Right ventricle myocardium inferior (tissue), 1 donor: ENCODE data around the gene UQCRH. TPM values are rescaled to one million over a fixed set of nuclear protein-coding genes. Genes with fewer than 3 reads are reported as not detected.
"Not testable (repeated sequence)": the region's sequence is repeated elsewhere in the genome, so short reads cannot be mapped to it uniquely, and the experiment has no call there.

Source experiments
- ATAC-seq: fragments of 200-7000 bp; cut with Tn5 transposase; one replicate; pipeline ENCODE4 v1.9.1; 2020; ENCODE audit warnings: mild to moderate bottlenecking, moderate library complexity
- DNase-seq: peaks from one replicate; pipeline ENCODE4 v3.0.0; 2021; ENCODE audit errors: missing footprints
- intact Hi-C: fragments of 100-400 bp; cut with DNase I; formaldehyde crosslinking; loops from one replicate; pipeline ENCODE4 v1.11.0; 2022
- total RNA-seq: library from RNA; stranded (reverse); fragmentation: NEBNext Ultra II Directional; extraction: Animal tissue kit (Norgen Biotek cat#: 25700); gene quantifications from one replicate; pipeline ENCODE4 v1.2.1, GENCODE V29; 2021
- donor health status: DM: no; HTN: yes; CAD: no; lungs with severe emphysema.

The UQCRH gene
- total RNA-seq, 1 donor from 2014 or later = 1,208 TPM

- ATAC-seq = not testable (repeated sequence)
These were observed 22.0 kb downstream of the UQCRH start for GRCh38 chr1:46325285-46326076.

DNA sequence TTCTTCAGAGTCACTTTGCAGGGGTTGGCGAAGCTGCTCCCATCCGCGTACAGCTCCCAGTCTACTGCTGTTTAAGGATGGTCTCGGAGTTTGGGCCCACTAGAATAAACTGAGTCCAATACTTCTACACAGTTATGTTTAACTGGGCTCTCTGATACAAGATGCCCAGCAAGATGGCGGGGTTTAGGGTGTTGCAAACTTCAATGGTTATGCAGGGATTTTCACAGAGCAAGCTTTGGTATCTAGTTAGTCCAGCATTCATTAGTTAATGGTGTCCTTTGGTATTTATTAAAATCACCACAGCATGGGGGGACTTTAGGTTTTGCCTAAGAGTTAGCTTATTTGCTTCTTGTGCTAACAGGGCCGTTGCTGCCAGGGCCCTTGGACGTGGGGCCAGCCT lies 24.7 kb downstream of the UQCRH start:
- ATAC-seq, intact Hi-C loops, DNase-seq: not testable (repeated sequence)

More at GRCh38 chr1:46325285-46326076, 22.0 kb downstream of the UQCRH start:
- DNase-seq, intact Hi-C loops: not testable (repeated sequence)

GRCh38 chr1:46329807-46330206 lies 26.3 kb downstream of the UQCRH start:
- DNase-seq, intact Hi-C loops, ATAC-seq: not testable (repeated sequence)

- ATAC-seq, DNase-seq, intact Hi-C loops: not testable (repeated sequence)
These were observed 26.9 kb downstream of the UQCRH start for GRCh38 chr1:46330381-46330780.

- ATAC-seq, DNase-seq, intact Hi-C loops: not testable (repeated sequence)
These were observed 28.5 kb downstream of the UQCRH start for GRCh38 chr1:46331786-46332540.

- ATAC-seq = no peak
- DNase-seq = no peak
- intact Hi-C loops = no loop called here
These were observed 30.0 kb downstream of the UQCRH start for GRCh38 chr1:46333300-46334029.

DNA sequence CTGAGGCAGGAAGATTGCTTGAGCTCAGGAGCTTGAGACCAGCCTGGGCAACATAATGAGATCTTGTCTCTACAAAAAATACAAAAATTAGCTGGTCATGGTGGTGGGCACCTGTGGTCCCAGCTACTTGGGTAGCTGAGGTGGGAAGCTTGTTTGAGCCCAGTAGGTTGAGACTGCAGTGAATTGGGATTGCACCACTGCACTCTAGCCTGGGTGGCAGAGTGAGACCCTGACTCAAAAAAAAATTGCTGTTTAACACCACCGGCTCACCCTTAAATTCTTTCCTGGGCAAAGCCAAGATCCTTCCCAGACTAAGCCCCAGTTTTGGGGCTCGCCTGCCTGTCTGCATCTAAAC lies 30.5 kb downstream of the UQCRH start:
- ATAC-seq (no peak), DNase-seq (no peak)
- intact Hi-C loops = no loop called here

GRCh38 chr1:46335081-46335480 lies 31.6 kb downstream of the UQCRH start:
- ATAC-seq (no peak), DNase-seq (no peak)
- intact Hi-C loops = no loop called here

DNA sequence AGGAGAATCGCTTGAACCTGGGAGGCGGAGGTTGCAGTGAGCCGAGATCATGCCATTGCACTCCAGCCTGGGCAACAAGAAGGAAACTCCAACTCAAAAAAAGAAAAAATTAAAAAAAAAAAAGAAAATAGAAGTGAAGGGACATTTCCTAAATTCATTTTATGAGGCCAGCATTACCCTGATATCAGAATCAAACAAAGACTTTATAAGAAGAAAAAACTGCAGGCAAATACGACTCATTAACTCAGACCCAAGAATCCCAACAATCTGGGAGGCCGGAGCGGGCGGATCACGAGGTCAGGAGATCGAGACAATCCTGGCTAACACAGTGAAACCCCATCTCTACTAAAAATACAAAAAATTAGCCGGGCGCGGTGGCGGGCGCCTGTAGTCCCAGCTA lies 33.9 kb downstream of the UQCRH start:
- intact Hi-C loops, DNase-seq, ATAC-seq: not testable (repeated sequence)

DNA sequence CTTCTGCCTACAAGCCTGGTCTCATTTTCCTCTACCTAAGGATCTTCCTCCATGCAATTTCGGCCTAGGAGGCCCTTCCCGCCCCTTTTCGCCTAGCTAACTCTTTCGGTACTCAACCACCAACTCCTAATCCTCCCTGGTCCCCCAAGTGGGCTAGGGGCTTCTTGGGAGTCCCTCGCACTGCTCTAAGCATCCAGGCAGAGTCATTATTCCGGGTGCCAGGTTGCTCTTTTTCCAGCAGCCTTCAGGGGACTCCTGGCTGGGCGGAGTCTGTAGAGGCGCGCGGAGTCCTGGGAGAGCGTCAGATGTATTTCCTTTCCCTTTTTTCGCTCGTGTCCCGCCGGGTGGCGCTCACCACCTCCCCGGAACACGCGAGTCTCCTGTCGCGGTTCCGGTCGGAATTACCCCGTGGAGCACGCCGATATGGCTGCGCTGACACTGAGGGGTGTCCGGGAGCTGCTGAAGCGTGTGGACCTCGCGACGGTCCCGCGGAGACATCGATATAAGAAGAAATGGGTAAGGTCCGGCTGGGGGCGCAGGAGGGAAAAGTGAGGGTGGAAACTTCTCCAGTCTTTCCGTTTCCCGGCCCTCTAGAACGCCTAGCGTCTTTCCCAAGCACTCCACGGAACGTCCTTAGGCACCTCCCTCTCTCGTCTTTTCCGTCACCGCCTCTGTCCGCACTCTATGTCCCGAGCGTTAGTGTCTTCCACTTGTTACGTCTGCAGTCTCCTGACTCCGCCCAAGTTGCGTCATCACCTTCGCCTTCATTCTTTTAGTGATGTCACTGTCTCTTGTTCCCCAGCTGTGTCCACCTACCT lies 37.1 kb downstream of the UQCRH start, which contains the start of gene NSUN4:
Gene NSUN4 (plus strand): TSS at position 404 of the 818 bp plus-strand sequence. CDS start 20 bp downstream, at position 424.
- DNase-seq (peak; percentile 96), ATAC-seq (peak; percentile 98)
- intact Hi-C loops = loop anchor here (1.0 to 5.0 kb wide), 2 partner anchors 37 to 93 kb away; partner anchors contain the start of genes LRRC41, RAD54L and UQCRH

GRCh38 chr1:46341222-46342083 lies 38.0 kb downstream of the UQCRH start:
- intact Hi-C loops = loop anchor here (5.0 kb wide), 1 partner anchor 94 kb away; the partner anchor contains the start of gene RAD54L
- DNase-seq (no peak), ATAC-seq (no peak)

DNA sequence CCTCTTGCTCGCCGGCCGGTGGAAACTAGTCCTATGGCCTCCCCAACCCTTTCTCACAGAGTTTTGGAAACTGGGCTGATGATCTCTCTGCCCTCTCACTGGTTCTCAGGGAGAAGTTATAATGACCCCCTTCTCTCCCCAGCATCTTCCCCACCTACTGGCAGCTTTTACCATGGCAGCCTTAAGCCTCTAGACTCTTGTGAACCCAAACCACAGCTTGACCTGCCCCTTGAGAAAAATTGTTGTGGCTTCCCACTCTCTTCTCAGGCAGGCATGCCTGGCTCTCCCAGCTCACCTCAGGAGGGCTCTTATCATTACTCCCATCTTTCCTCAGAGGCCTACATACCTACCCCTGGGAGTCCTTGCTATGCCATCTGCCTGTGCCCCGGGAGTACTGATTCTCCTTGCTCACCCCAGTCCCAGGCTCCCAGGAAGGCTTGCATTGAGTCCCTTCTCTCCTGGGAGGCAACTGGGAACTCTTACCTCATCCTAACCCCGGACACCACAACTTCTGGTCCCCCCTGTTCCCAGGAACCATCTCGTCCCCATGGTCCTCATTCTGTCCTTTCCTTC lies 38.7 kb downstream of the UQCRH start:
- intact Hi-C loops = loop anchor here (5.0 kb wide), 1 partner anchor 95 kb away; the partner anchor contains the start of gene RAD54L
- DNase-seq (no peak), ATAC-seq (no peak)

DNA sequence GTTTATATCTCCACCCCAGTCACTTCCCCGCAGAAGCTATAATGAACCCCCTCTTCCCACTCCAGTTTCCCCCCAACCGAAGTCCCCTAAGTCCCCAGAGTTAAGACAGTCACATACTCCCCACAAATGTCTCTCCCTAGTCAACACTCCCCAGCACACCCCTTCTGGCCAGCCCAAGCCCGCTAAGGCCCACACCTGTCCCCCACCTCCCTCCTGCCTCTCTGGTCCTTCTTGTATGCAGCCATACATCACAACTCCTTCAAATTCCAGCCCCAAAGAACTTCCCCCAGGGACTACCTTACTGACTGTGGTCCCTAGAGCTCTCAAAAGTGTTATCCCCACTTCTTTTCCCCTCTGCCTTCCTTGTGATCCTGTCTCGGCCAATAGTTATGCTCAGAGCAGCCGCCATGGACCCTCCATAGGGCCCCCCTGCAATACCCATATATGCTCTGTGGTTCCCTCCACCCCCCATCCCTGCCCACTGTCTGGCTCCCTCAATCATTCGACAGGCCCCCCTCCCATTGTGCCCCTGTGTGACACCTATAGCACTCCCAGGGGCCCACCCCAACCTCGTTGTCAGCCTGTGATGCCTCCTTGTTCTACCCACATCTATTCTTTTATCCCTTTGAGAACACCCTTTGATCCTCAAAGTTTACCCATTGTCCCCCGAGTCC lies 39.3 kb downstream of the UQCRH start:
- DNase-seq = no peak
- intact Hi-C loops = loop anchor here (5.0 kb wide), 1 partner anchor 96 kb away; the partner anchor contains the start of gene RAD54L
- no peak for ATAC-seq

DNA sequence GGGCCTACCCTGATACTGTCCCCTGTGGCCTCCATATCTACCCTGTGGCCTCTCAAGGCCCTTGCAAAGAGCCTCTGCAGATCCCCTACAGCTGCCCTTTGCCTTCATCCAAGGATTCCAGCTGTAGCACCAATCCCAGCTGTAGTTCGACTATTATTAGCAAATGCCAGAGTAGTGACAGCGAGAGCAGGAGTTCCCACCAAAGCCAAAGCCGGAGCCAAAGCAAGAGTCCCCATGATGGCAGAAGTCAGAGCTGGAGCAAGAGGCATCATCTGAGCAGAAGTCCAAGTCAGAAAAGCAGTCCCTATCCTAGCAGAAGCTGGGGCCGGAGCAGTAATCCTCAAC lies 39.8 kb downstream of the UQCRH start:
- no peak for DNase-seq
- ATAC-seq = no peak
- intact Hi-C loops = loop anchor here (5.0 kb wide), 1 partner anchor 96 kb away; the partner anchor contains the start of gene RAD54L

- intact Hi-C loops = loop anchor here (5.0 kb wide), 1 partner anchor 96 kb away; the partner anchor contains the start of gene RAD54L
- DNase-seq (no peak), ATAC-seq (no peak)
These were observed 40.2 kb downstream of the UQCRH start for GRCh38 chr1:46343705-46344104.

- intact Hi-C loops = loop anchor here (5.0 kb wide), 1 partner anchor 97 kb away; the partner anchor contains the start of gene RAD54L
- no peak for ATAC-seq
- no peak for DNase-seq
These were observed 41.0 kb downstream of the UQCRH start for GRCh38 chr1:46344481-46344880.
